GM23338 (cell line): ENCODE data around the gene LONRF3. TPM values are rescaled to one million over a fixed set of nuclear protein-coding genes. Genes with fewer than 3 reads are reported as not detected.

ENCODE experiments used
- ATAC-seq: fragments of 200-7000 bp; cut with Tn5 transposase; 3 replicates; pipeline ENCODE4 v1.9.1; 2020
- DNase-seq: peaks from one replicate; pipeline ENCODE4 v3.0.0-alpha.2; 2015; ENCODE audit warnings: low spot score
- H2AFZ ChIP-seq: fragments of 200-600 bp; sonication (generic); 2 replicates; pipeline ENCODE4 v1.8.0; 2016; ENCODE audit warnings: antibody characterized with exemption, mild to moderate bottlenecking, moderate library complexity
- H3F3A ChIP-seq: fragments of 200-600 bp; sonication (generic); replicated peaks from 2 replicates; pipeline ENCODE4 v1.8.0; 2017; ENCODE audit warnings: antibody characterized with exemption, mixed run types, low read depth
- H3K27ac ChIP-seq: fragments of 200-600 bp; sonication (generic); 2 replicates; pipeline ENCODE4 v1.6.1; 2016; ENCODE audit warnings: low read depth
- H3K27me3 ChIP-seq: fragments of 200-600 bp; sonication (generic); 2 replicates; pipeline ENCODE4 v1.8.0; 2016; ENCODE audit warnings: mild to moderate bottlenecking, mixed run types, moderate library complexity; ENCODE audit not compliant: insufficient read depth
- H3K36me3 ChIP-seq: fragments of 200-600 bp; sonication (generic); 2 replicates; pipeline ENCODE4 v1.8.0; 2016; ENCODE audit warnings: mild to moderate bottlenecking; ENCODE audit not compliant: insufficient read depth
- H3K4me1 ChIP-seq: fragments of 200-600 bp; sonication (generic); 2 replicates; pipeline ENCODE4 v1.8.0; 2016; ENCODE audit warnings: mild to moderate bottlenecking, moderate library complexity; ENCODE audit not compliant: insufficient read depth
- H3K4me2 ChIP-seq: fragments of 200-600 bp; sonication (generic); 2 replicates; pipeline ENCODE4 v1.7.1; 2017; ENCODE audit warnings: mixed run types
- H3K4me3 ChIP-seq: fragments of 200-600 bp; sonication (generic); 2 replicates; pipeline ENCODE4 v1.6.1; 2016; ENCODE audit warnings: mixed run types
- H3K79me2 ChIP-seq: fragments of 200-600 bp; sonication (generic); replicated peaks from 2 replicates; pipeline ENCODE4 v1.8.0; 2017; ENCODE audit warnings: mild to moderate bottlenecking; ENCODE audit not compliant: insufficient read depth
- H3K9me2 ChIP-seq: fragments of 200-600 bp; sonication (generic); 2 replicates; pipeline ENCODE4 v1.8.0; 2017; ENCODE audit not compliant: insufficient read depth
- H4K20me1 ChIP-seq: fragments of 200-600 bp; sonication (generic); replicated peaks from 2 replicates; pipeline ENCODE4 v1.8.0; 2017; ENCODE audit warnings: mild to moderate bottlenecking; ENCODE audit not compliant: insufficient read depth
- H3K27ac Mint-ChIP-seq: 2 replicates; pipeline ENCODE4 v1.8.0; 2020; ENCODE audit warnings: inconsistent platforms, mild to moderate bottlenecking, moderate library complexity, mixed read lengths
- H3K27me3 Mint-ChIP-seq: 3 replicates; pipeline ENCODE4 v1.8.0; 2022; ENCODE audit warnings: low read depth, mild to moderate bottlenecking, moderate library complexity, mixed read lengths, inconsistent platforms; ENCODE audit not compliant: insufficient read depth, poor library complexity
- H3K36me3 Mint-ChIP-seq: 3 replicates; pipeline ENCODE4 v1.8.0; 2021; ENCODE audit warnings: low read depth, mild to moderate bottlenecking, inconsistent platforms, moderate library complexity, mixed read lengths
- H3K4me1 Mint-ChIP-seq: 3 replicates; pipeline ENCODE4 v1.8.0; 2020; ENCODE audit warnings: mild to moderate bottlenecking, inconsistent platforms, mixed read lengths
- H3K4me3 Mint-ChIP-seq: 3 replicates; pipeline ENCODE4 v1.8.0; 2021; ENCODE audit warnings: moderate library complexity, mild to moderate bottlenecking, inconsistent platforms, mixed read lengths
- H3K9me3 Mint-ChIP-seq: 3 replicates; pipeline ENCODE4 v1.8.0; 2020; ENCODE audit warnings: moderate library complexity, mild to moderate bottlenecking, inconsistent platforms, mixed read lengths
- CREB1 ChIP-seq: fragments of 250-450 bp; sonication (Bioruptor Pico); IDR thresholded peaks from 2 replicates; pipeline ENCODE4 v1.5.0; 2020; ENCODE audit warnings: low read depth, mild to moderate bottlenecking, moderate library complexity
- EZH2 ChIP-seq: fragments of 200-600 bp; sonication (generic); IDR thresholded peaks from one replicate; pipeline ENCODE4 v1.8.0; 2017; ENCODE audit warnings: antibody characterized with exemption, mild to moderate bottlenecking, low read depth; ENCODE audit not compliant: unreplicated experiment
- EZH2phosphoT487 ChIP-seq: fragments of 200-600 bp; sonication (generic); IDR thresholded peaks from one replicate; pipeline ENCODE4 v1.8.1; 2018; ENCODE audit warnings: antibody characterized with exemption; ENCODE audit not compliant: unreplicated experiment
- JUNB ChIP-seq: IDR thresholded peaks from one replicate; pipeline ENCODE4 v1.6.1; 2016; ENCODE audit warnings: antibody characterized with exemption; ENCODE audit not compliant: unreplicated experiment
- NANOG ChIP-seq: IDR thresholded peaks from 2 replicates; pipeline ENCODE4 v1.6.1; 2016; ENCODE audit warnings: antibody characterized with exemption, borderline replicate concordance
- POLR2AphosphoS5 ChIP-seq: IDR thresholded peaks from 2 replicates; pipeline ENCODE4 v1.6.1; 2016; ENCODE audit warnings: antibody characterized with exemption, low read depth
- ZNF114 ChIP-seq: fragments of 250-450 bp; sonication (Bioruptor Pico); IDR thresholded peaks from 2 replicates; pipeline ENCODE4 v1.5.0; 2020; ENCODE audit warnings: mild to moderate bottlenecking, moderate library complexity
- ZNF331 ChIP-seq: fragments of 250-450 bp; sonication (Bioruptor Pico); IDR thresholded peaks from 2 replicates; pipeline ENCODE4 v1.5.0; 2020; ENCODE audit warnings: low read depth, mild to moderate bottlenecking, moderate library complexity
- polyA plus RNA-seq: library from polyadenylated mRNA; unstranded; fragments of >200 nt; fragmentation: Nextera tagmentation; extraction: Ambion mirVana; gene quantifications from 2 replicates; pipeline ENCODE4 v1.2.1, GENCODE V29; 2016
- total RNA-seq: library from RNA; depleted of rRNA; stranded (reverse); fragments of >200 nt; shearing (Covaris generic); gene quantifications from 2 replicates; pipeline ENCODE4 v1.2.3, GENCODE V29; 2014
- TF ChIP-seq, protein P1 (sequence below), 2 experiments: fragments of 200-600 bp in 1 of 2; sonication (generic) in 1 of 2; conservative IDR thresholded peaks; 2 replicates each; pipeline versions ENCODE4 v1.5.1 to v1.6.1; 2016 to 2017; ENCODE audit warnings: antibody characterized with exemption in 2 of 2, low read depth in 2 of 2, mild to moderate bottlenecking in 2 of 2, moderate library complexity in 1 of 2
- TF ChIP-seq, protein P2 (sequence below): IDR thresholded peaks from one replicate; pipeline ENCODE4 v1.6.1; 2018; ENCODE audit warnings: antibody characterized with exemption; ENCODE audit not compliant: unreplicated experiment
- TF ChIP-seq, protein P3 (sequence below): fragments of 250-450 bp; sonication (Bioruptor Pico); IDR thresholded peaks from 2 replicates; pipeline ENCODE4 v1.5.0; 2020; ENCODE audit warnings: mild to moderate bottlenecking, moderate library complexity

LONRF3 gene
- total and polyA plus RNA-seq, 2 experiments from 2014 or later = 0.10 TPM; not detected in 1

DNA sequence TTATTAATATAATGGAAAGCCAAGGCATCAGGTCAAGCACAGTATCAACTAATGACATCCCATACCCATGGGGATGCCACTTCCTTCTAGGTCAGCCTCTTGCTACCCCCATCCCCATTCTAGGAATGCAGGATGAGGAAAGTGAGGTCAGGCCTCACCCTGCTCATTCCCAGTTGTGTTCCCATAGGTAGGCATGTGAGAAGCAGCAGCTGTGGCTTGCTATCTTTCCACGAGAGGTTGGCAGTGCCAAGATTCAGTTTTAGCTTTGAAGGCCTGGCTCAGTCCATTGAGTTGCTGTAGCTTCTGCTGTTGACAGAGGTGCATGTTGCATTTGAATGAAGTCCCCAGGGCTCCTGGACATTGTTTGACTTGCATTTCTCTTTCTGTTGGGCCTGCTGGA, 15.5 kb downstream of the LONRF3 start:
- Mint-ChIP-seq H3K4me1 (peaks cover 19% of the 10 kb centered on the region), H3K27me3 (peaks cover 3% of the 10 kb centered on the region), H3K9me3 (no peaks in the 10 kb centered on the region), H3K36me3 (no peaks in the 10 kb centered on the region), H3K27ac (no peak overlapping the region), H3K4me3 (no peak overlapping the region)
- Histone ChIP-seq H3K4me2 (peak overlapping the region; percentile 43; the same call in 1 of the 2 replicates), H3K9me2 (no peaks in the 10 kb centered on the region), H4K20me1 (no peaks in the 10 kb centered on the region), H3F3A (no peaks in the 10 kb centered on the region), H3K79me2 (no peaks in the 10 kb centered on the region), H3K27ac (no peak overlapping the region), H2AFZ (no peak overlapping the region), H3K4me3 (no peak overlapping the region), H3K36me3 (no peaks in the 10 kb centered on the region), H3K4me1 (no peaks in the 10 kb centered on the region; the same call in 1 of the 2 replicates), H3K27me3 (0 out of 2 replicates have a peak, but pooled peaks cover 5% of the 10 kb centered on the region)
- TF ChIP-seq EZH2 (no peak), ZNF114 (CRISPR knock-in tag) (no peak), JUNB (no peak), NANOG (no peak), POLR2AphosphoS5 (no peak), ZNF331 (no peak), EZH2phosphoT487 (no peak), CREB1 (CRISPR knock-in tag) (no peak)
- TF ChIP-seq, protein P1, sequence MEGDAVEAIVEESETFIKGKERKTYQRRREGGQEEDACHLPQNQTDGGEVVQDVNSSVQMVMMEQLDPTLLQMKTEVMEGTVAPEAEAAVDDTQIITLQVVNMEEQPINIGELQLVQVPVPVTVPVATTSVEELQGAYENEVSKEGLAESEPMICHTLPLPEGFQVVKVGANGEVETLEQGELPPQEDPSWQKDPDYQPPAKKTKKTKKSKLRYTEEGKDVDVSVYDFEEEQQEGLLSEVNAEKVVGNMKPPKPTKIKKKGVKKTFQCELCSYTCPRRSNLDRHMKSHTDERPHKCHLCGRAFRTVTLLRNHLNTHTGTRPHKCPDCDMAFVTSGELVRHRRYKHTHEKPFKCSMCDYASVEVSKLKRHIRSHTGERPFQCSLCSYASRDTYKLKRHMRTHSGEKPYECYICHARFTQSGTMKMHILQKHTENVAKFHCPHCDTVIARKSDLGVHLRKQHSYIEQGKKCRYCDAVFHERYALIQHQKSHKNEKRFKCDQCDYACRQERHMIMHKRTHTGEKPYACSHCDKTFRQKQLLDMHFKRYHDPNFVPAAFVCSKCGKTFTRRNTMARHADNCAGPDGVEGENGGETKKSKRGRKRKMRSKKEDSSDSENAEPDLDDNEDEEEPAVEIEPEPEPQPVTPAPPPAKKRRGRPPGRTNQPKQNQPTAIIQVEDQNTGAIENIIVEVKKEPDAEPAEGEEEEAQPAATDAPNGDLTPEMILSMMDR (conservative IDR thresholded peaks at IDR 0.05; ENCODE audit: low read depth in 2 of 2) = no peak
- TF ChIP-seq, protein P2, sequence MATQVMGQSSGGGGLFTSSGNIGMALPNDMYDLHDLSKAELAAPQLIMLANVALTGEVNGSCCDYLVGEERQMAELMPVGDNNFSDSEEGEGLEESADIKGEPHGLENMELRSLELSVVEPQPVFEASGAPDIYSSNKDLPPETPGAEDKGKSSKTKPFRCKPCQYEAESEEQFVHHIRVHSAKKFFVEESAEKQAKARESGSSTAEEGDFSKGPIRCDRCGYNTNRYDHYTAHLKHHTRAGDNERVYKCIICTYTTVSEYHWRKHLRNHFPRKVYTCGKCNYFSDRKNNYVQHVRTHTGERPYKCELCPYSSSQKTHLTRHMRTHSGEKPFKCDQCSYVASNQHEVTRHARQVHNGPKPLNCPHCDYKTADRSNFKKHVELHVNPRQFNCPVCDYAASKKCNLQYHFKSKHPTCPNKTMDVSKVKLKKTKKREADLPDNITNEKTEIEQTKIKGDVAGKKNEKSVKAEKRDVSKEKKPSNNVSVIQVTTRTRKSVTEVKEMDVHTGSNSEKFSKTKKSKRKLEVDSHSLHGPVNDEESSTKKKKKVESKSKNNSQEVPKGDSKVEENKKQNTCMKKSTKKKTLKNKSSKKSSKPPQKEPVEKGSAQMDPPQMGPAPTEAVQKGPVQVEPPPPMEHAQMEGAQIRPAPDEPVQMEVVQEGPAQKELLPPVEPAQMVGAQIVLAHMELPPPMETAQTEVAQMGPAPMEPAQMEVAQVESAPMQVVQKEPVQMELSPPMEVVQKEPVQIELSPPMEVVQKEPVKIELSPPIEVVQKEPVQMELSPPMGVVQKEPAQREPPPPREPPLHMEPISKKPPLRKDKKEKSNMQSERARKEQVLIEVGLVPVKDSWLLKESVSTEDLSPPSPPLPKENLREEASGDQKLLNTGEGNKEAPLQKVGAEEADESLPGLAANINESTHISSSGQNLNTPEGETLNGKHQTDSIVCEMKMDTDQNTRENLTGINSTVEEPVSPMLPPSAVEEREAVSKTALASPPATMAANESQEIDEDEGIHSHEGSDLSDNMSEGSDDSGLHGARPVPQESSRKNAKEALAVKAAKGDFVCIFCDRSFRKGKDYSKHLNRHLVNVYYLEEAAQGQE = no peak
- TF ChIP-seq, protein P3, sequence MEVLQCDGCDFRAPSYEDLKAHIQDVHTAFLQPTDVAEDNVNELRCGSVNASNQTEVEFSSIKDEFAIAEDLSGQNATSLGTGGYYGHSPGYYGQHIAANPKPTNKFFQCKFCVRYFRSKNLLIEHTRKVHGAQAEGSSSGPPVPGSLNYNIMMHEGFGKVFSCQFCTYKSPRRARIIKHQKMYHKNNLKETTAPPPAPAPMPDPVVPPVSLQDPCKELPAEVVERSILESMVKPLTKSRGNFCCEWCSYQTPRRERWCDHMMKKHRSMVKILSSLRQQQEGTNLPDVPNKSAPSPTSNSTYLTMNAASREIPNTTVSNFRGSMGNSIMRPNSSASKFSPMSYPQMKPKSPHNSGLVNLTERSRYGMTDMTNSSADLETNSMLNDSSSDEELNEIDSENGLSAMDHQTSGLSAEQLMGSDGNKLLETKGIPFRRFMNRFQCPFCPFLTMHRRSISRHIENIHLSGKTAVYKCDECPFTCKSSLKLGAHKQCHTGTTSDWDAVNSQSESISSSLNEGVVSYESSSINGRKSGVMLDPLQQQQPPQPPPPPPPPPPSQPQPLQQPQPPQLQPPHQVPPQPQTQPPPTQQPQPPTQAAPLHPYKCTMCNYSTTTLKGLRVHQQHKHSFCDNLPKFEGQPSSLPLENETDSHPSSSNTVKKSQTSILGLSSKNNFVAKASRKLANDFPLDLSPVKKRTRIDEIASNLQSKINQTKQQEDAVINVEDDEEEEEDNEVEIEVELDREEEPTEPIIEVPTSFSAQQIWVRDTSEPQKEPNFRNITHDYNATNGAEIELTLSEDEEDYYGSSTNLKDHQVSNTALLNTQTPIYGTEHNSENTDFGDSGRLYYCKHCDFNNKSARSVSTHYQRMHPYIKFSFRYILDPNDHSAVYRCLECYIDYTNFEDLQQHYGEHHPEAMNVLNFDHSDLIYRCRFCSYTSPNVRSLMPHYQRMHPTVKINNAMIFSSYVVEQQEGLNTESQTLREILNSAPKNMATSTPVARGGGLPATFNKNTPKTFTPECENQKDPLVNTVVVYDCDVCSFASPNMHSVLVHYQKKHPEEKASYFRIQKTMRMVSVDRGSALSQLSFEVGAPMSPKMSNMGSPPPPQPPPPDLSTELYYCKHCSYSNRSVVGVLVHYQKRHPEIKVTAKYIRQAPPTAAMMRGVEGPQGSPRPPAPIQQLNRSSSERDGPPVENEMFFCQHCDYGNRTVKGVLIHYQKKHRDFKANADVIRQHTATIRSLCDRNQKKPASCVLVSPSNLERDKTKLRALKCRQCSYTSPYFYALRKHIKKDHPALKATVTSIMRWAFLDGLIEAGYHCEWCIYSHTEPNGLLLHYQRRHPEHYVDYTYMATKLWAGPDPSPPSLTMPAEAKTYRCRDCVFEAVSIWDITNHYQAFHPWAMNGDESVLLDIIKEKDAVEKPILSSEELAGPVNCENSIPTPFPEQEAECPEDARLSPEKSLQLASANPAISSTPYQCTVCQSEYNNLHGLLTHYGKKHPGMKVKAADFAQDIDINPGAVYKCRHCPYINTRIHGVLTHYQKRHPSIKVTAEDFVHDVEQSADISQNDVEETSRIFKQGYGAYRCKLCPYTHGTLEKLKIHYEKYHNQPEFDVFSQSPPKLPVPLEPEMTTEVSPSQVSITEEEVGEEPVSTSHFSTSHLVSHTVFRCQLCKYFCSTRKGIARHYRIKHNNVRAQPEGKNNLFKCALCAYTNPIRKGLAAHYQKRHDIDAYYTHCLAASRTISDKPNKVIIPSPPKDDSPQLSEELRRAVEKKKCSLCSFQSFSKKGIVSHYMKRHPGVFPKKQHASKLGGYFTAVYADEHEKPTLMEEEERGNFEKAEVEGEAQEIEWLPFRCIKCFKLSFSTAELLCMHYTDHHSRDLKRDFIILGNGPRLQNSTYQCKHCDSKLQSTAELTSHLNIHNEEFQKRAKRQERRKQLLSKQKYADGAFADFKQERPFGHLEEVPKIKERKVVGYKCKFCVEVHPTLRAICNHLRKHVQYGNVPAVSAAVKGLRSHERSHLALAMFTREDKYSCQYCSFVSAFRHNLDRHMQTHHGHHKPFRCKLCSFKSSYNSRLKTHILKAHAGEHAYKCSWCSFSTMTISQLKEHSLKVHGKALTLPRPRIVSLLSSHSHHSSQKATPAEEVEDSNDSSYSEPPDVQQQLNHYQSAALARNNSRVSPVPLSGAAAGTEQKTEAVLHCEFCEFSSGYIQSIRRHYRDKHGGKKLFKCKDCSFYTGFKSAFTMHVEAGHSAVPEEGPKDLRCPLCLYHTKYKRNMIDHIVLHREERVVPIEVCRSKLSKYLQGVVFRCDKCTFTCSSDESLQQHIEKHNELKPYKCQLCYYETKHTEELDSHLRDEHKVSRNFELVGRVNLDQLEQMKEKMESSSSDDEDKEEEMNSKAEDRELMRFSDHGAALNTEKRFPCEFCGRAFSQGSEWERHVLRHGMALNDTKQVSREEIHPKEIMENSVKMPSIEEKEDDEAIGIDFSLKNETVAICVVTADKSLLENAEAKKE (CRISPR knock-in tag) = no peak
- ATAC-seq (no peak), DNase-seq (no peak)
